ENCODE results near the gene IL1F10.

IL1F10 gene

GRCh38 chr2:113070606-113070975 lies 2.8 kb downstream of the IL1F10 start:
- DNase-seq (ENCODE audit: low read depth in 1 of 2, low spot score in 1 of 2) = no peak
- Histone ChIP-seq H3K27ac (replicated peaks) (no peak overlapping the region), H3K4me3 (replicated peaks; ENCODE audit: insufficient read depth, low read length) (no peak overlapping the region), H3K27me3 (ENCODE audit: insufficient read depth, poor library complexity, severe bottlenecking) (no peaks in the 10 kb centered on the region)
- TF ChIP-seq POLR2AphosphoS5 (IDR thresholded peaks at IDR 0.05; ENCODE audit: low read depth) (no peak), REST (IDR thresholded peaks at IDR 0.05; ENCODE audit: insufficient replicate concordance, low read depth) (no peak), GABPA (IDR thresholded peaks at IDR 0.05; ENCODE audit: low read depth) (no peak), CTCF (IDR thresholded peaks at IDR 0.05; ENCODE audit: insufficient read depth, low read length) (no peak), SPI1 (IDR thresholded peaks at IDR 0.05; ENCODE audit: borderline replicate concordance, low read depth) (no peak)

- H3K27ac ChIP-seq (replicated peaks) = no peak overlapping the region
- TF ChIP-seq CTCF (IDR thresholded peaks at IDR 0.05; ENCODE audit: insufficient read depth, low read length) (no peak), POLR2AphosphoS5 (IDR thresholded peaks at IDR 0.05; ENCODE audit: low read depth) (no peak), GABPA (IDR thresholded peaks at IDR 0.05; ENCODE audit: low read depth) (no peak), REST (IDR thresholded peaks at IDR 0.05; ENCODE audit: insufficient replicate concordance, low read depth) (no peak), SPI1 (IDR thresholded peaks at IDR 0.05; ENCODE audit: borderline replicate concordance, low read depth) (no peak)
- H3K4me3 ChIP-seq (replicated peaks; ENCODE audit: insufficient read depth, low read length) = no peak overlapping the region
- H3K27me3 ChIP-seq (ENCODE audit: insufficient read depth, poor library complexity, severe bottlenecking) = no peaks in the 10 kb centered on the region
- DNase-seq (ENCODE audit: low read depth in 1 of 2, low spot score in 1 of 2) = no peak
Measured at GRCh38 chr2:113072584-113072983, 4.8 kb downstream of the IL1F10 start.

GRCh38 chr2:113073325-113073834 lies 5.6 kb downstream of the IL1F10 start:
- no peak overlapping the region for H3K4me3 ChIP-seq (replicated peaks; ENCODE audit: insufficient read depth, low read length)
- TF ChIP-seq GABPA (IDR thresholded peaks at IDR 0.05; ENCODE audit: low read depth) (no peak), POLR2AphosphoS5 (IDR thresholded peaks at IDR 0.05; ENCODE audit: low read depth) (no peak), CTCF (IDR thresholded peaks at IDR 0.05; ENCODE audit: insufficient read depth, low read length) (no peak), SPI1 (IDR thresholded peaks at IDR 0.05; ENCODE audit: borderline replicate concordance, low read depth) (no peak), REST (IDR thresholded peaks at IDR 0.05; ENCODE audit: insufficient replicate concordance, low read depth) (no peak)
- H3K27me3 ChIP-seq (ENCODE audit: insufficient read depth, poor library complexity, severe bottlenecking) = no peaks in the 10 kb centered on the region
- no peak overlapping the region for H3K27ac ChIP-seq (replicated peaks)
- no peak for DNase-seq (ENCODE audit: low read depth in 1 of 2, low spot score in 1 of 2)

All from HL-60 (cell line).